IPS-18c (cell line): Measurements from ENCODE around the gene NOTO.

Experiments used
- H3K4me3 ChIP-seq: 2 replicates; pipeline ENCODE4 v1.7.0; 2013; ENCODE audit warnings: low read depth, mild to moderate bottlenecking, low read length, moderate library complexity; ENCODE audit not compliant: insufficient read depth
- H3K9me3 ChIP-seq: one replicate; pipeline ENCODE4 v1.6.1; 2013; ENCODE audit warnings: mild to moderate bottlenecking, low read length, moderate library complexity; ENCODE audit not compliant: control insufficient read depth, insufficient read depth

The NOTO gene

GRCh38 chr2:73260338-73260984 is 58.1 kb downstream of the NOTO start:
- Histone ChIP-seq H3K9me3 (no peaks in the 10 kb centered on the region), H3K4me3 (no peak overlapping the region)
